HEK293 (cell line): ENCODE data around the gene C2CD4C.

Experiments
- CTCF ChIP-seq: fragments of 450-650 bp; formaldehyde crosslinking; IDR thresholded peaks from 2 replicates; pipeline ENCODE4 v1.5.1; 2016; ENCODE audit warnings: missing biosample characterization, missing genetic modification characterization
- GLI4 ChIP-seq: fragments of 450-650 bp; formaldehyde crosslinking; IDR thresholded peaks from 2 replicates; pipeline ENCODE4 v1.5.1; 2016; ENCODE audit warnings: missing biosample characterization, missing genetic modification characterization
- MEIS1 ChIP-seq: sonication (generic); formaldehyde crosslinking; IDR thresholded peaks from 2 replicates; pipeline ENCODE4 v1.8.1; 2022; ENCODE audit warnings: missing genetic modification reagents, mild to moderate bottlenecking, borderline replicate concordance
- SETDB1 ChIP-seq: IDR thresholded peaks from one replicate; pipeline ENCODE4 v1.6.1; 2017; ENCODE audit warnings: mild to moderate bottlenecking, low read length, moderate library complexity, mixed read lengths; ENCODE audit not compliant: insufficient read length
- TRIM28 ChIP-seq: IDR thresholded peaks from 2 replicates; pipeline ENCODE4 v1.6.1; 2011; ENCODE audit warnings: low read length, control low read depth, borderline replicate concordance
- ZBTB17 ChIP-seq: fragments of 450-650 bp; formaldehyde crosslinking; IDR thresholded peaks from 2 replicates; pipeline ENCODE4 v1.5.1; 2016; ENCODE audit warnings: missing biosample characterization, missing genetic modification characterization
- ZBTB7A ChIP-seq: fragments of 450-650 bp; formaldehyde crosslinking; IDR thresholded peaks from 2 replicates; pipeline ENCODE4 v1.5.1; 2016; ENCODE audit warnings: low read depth, missing biosample characterization, missing genetic modification characterization
- ZFP37 ChIP-seq: fragments of 450-650 bp; formaldehyde crosslinking; IDR thresholded peaks from 2 replicates; pipeline ENCODE4 v1.5.1; 2016; ENCODE audit warnings: missing biosample characterization, missing genetic modification characterization
- ZNF266 ChIP-seq: fragments of 450-650 bp; formaldehyde crosslinking; IDR thresholded peaks from 2 replicates; pipeline ENCODE4 v1.5.1; 2016; ENCODE audit warnings: missing biosample characterization, missing genetic modification characterization, low read depth
- ZNF776 ChIP-seq: fragments of 450-650 bp; formaldehyde crosslinking; IDR thresholded peaks from 2 replicates; pipeline ENCODE4 v1.5.0; 2017; ENCODE audit warnings: missing biosample characterization, missing genetic modification characterization, borderline replicate concordance

- no peak for TF ChIP-seq MEIS1 (CRISPR knock-in tag)
- TF ChIP-seq ZBTB17 (tag by site-specific recombination) = no peak
- no peak for TF ChIP-seq GLI4 (tag by site-specific recombination)
- TF ChIP-seq ZBTB7A = no peak
- TF ChIP-seq CTCF (tag by site-specific recombination) = no peak
- TF ChIP-seq ZFP37 = no peak
- TF ChIP-seq SETDB1 = no peak
- TF ChIP-seq TRIM28 = no peak
- TF ChIP-seq ZNF776 (tag by site-specific recombination) = no peak
- no peak for TF ChIP-seq ZNF266
Observed at GRCh38 chr19:452829-453228, 43.9 kb upstream of the C2CD4C start.
